Loucy (cell line): ENCODE data around the gene MAD1L1.

Experiments used
- EZH2phosphoT487 ChIP-seq: fragments of 200-600 bp; IDR thresholded peaks from 2 replicates; pipeline ENCODE4 v1.6.1; 2018; ENCODE audit warnings: antibody characterized with exemption, mild to moderate bottlenecking, moderate library complexity, borderline replicate concordance
- TF ChIP-seq, protein P1 (sequence below): fragments of 200-600 bp; sonication (generic); conservative IDR thresholded peaks from 2 replicates; pipeline ENCODE4 v1.5.1; 2014; ENCODE audit warnings: mild to moderate bottlenecking, antibody characterized with exemption, low read length

- TF ChIP-seq, protein P1, sequence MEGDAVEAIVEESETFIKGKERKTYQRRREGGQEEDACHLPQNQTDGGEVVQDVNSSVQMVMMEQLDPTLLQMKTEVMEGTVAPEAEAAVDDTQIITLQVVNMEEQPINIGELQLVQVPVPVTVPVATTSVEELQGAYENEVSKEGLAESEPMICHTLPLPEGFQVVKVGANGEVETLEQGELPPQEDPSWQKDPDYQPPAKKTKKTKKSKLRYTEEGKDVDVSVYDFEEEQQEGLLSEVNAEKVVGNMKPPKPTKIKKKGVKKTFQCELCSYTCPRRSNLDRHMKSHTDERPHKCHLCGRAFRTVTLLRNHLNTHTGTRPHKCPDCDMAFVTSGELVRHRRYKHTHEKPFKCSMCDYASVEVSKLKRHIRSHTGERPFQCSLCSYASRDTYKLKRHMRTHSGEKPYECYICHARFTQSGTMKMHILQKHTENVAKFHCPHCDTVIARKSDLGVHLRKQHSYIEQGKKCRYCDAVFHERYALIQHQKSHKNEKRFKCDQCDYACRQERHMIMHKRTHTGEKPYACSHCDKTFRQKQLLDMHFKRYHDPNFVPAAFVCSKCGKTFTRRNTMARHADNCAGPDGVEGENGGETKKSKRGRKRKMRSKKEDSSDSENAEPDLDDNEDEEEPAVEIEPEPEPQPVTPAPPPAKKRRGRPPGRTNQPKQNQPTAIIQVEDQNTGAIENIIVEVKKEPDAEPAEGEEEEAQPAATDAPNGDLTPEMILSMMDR: no peak
- TF ChIP-seq EZH2phosphoT487: no peak
These were observed 434.6 kb downstream of the MAD1L1 start for GRCh38 chr7:1798191-1798590.
